ENCODE measurements around the gene FOLR1.

The FOLR1 gene

GRCh38 chr11:72224564-72225410 is 32.8 kb downstream of the FOLR1 start, which contains the start of gene INPPL1:
Gene INPPL1 (plus strand): TSS chr11:72224767. CDS start chr11:72224985, 218 bp downstream.
- DNase-seq = peak; percentile 37

- DNase-seq = no peak
Observed at GRCh38 chr11:72225411-72225951, 33.5 kb downstream of the FOLR1 start.

- peak; percentile 76 for DNase-seq
Observed at GRCh38 chr11:72226701-72227100, 34.8 kb downstream of the FOLR1 start.

- peak; percentile 97 for DNase-seq
Observed at GRCh38 chr11:72227316-72228228, 35.6 kb downstream of the FOLR1 start.

- peak; percentile 44 for DNase-seq
Observed at GRCh38 chr11:72228229-72228843, 36.4 kb downstream of the FOLR1 start.

- DNase-seq = no peak
Observed at GRCh38 chr11:72228844-72229231, 36.9 kb downstream of the FOLR1 start.

- DNase-seq = no peak
Observed at GRCh38 chr11:72229336-72229924, 37.5 kb downstream of the FOLR1 start.

GRCh38 chr11:72229925-72230763 is 38.2 kb downstream of the FOLR1 start:
- no peak for DNase-seq

- DNase-seq = no peak
Observed at GRCh38 chr11:72230764-72231365, 38.9 kb downstream of the FOLR1 start.

- DNase-seq = no peak
Observed at GRCh38 chr11:72231396-72232259, 39.7 kb downstream of the FOLR1 start.

GRCh38 chr11:72232260-72233055 is 40.5 kb downstream of the FOLR1 start:
- DNase-seq = no peak

GRCh38 chr11:72233056-72233772 is 41.3 kb downstream of the FOLR1 start:
- DNase-seq = no peak

GRCh38 chr11:72233773-72234513 is 42.0 kb downstream of the FOLR1 start:
- DNase-seq = no peak

- no peak for DNase-seq
Observed at GRCh38 chr11:72234514-72234830, 42.5 kb downstream of the FOLR1 start.

GRCh38 chr11:72234920-72235319 is 43.0 kb downstream of the FOLR1 start:
- no peak for DNase-seq

GRCh38 chr11:72235351-72236057 is 43.6 kb downstream of the FOLR1 start:
- DNase-seq = no peak

GRCh38 chr11:72236083-72236697 is 44.2 kb downstream of the FOLR1 start:
- no peak for DNase-seq

Measured in NCI-H146 (cell line).